GM12878 (cell line): ENCODE results near the gene CACNA1E. TPM values are rescaled to one million over a fixed set of nuclear protein-coding genes. Genes with fewer than 3 reads are reported as not detected.

Experiments
- ATAC-seq: fragments of 200-7000 bp; cut with Tn5 transposase; 3 replicates; pipeline ENCODE4 v1.9.1; 2020; ENCODE audit warnings: mild to moderate bottlenecking, moderate library complexity
- BruUV-seq: library from RNA; stranded (reverse); fragments of 400-500 nt; replicated peaks from 2 replicates; lab custom pipeline; 2021; lab: Mats Ljungman, UMichigan
- CTCF ChIA-PET: fragments of 300-600 bp; sonication (Branson Sonifier 250); formaldehyde crosslinking; extraction: SDS; loops from one replicate; lab custom pipeline; 2021; ENCODE audit warnings: inconsistent platforms; lab: Yijun Ruan, JAX
- POLR2A ChIA-PET: fragments of 350-600 bp; formaldehyde crosslinking; extraction: SDS; loops from one replicate; lab custom pipeline; 2021; ENCODE audit warnings: inconsistent platforms; lab: Charles Lee
- RAD21 ChIA-PET: fragments of 300-600 bp; sonication (Branson Sonifier 250); formaldehyde crosslinking; loops from one replicate; lab custom pipeline; 2023; ENCODE audit warnings: antibody characterized with exemption; ENCODE audit not compliant: unreplicated experiment; lab: Charles Lee
- SMC1A ChIA-PET: fragments of 300-600 bp; sonication (Branson Sonifier 250); formaldehyde crosslinking; loops from one replicate; lab custom pipeline; 2023; ENCODE audit not compliant: unreplicated experiment, uncharacterized antibody; lab: Charles Lee
- DNase-seq: peaks from one replicate; pipeline ENCODE4 v3.0.0-alpha.2; 2011; ENCODE audit warnings: low read depth, low spot score
- FAIRE-seq: peaks from 3 replicates; lab custom pipeline; 2011; peaks lifted over from hg19 to GRCh38; lab: Jason Lieb, UNC
- H2AFZ ChIP-seq: 2 replicates; pipeline ENCODE4 v1.6.0; 2011; ENCODE audit warnings: low read depth, low read length, control low read depth; ENCODE audit not compliant: control insufficient read depth
- H3K27ac ChIP-seq: 2 replicates; pipeline ENCODE4 v1.5.1; 2011; ENCODE audit warnings: control low read depth; ENCODE audit not compliant: control insufficient read depth, insufficient read depth
- H3K27me3 ChIP-seq, 2 experiments: replicated peaks in 1 of 2; 2 replicates each; pipeline versions ENCODE4 v1.6.0 to v1.6.1; 2011; ENCODE audit warnings: low read length in 1 of 2; ENCODE audit not compliant: control insufficient read depth in 2 of 2, insufficient read depth in 2 of 2
- H3K36me3 ChIP-seq, 2 experiments: 2 replicates each; pipeline ENCODE4 v1.5.1; 2011; ENCODE audit warnings: low read length in 1 of 2; ENCODE audit not compliant: control insufficient read depth in 2 of 2, insufficient read depth in 2 of 2
- H3K4me1 ChIP-seq: 2 replicates; pipeline ENCODE4 v1.6.1; 2011; ENCODE audit warnings: mild to moderate bottlenecking, low read length, moderate library complexity, mixed read lengths; ENCODE audit not compliant: control insufficient read depth, insufficient read depth
- H3K4me2 ChIP-seq: 2 replicates; pipeline ENCODE4 v1.6.0; 2011; ENCODE audit warnings: control low read depth; ENCODE audit not compliant: control insufficient read depth, insufficient read depth
- H3K4me3 ChIP-seq: fragments of 200-600 bp; sonication (generic); 2 replicates; pipeline ENCODE4 v1.5.1; 2016
- H3K79me2 ChIP-seq: 2 replicates; pipeline ENCODE4 v1.6.0; 2011; ENCODE audit warnings: low read length; ENCODE audit not compliant: control insufficient read depth, insufficient read depth
- H3K9ac ChIP-seq: 2 replicates; pipeline ENCODE4 v1.8.0; 2011; ENCODE audit warnings: low read length, control low read depth, mixed read lengths; ENCODE audit not compliant: control insufficient read depth, insufficient read depth
- H3K9me3 ChIP-seq: replicated peaks from 3 replicates; pipeline ENCODE4 v1.5.1; 2011; ENCODE audit warnings: mild to moderate bottlenecking, low read length; ENCODE audit not compliant: control insufficient read depth, insufficient read depth
- H4K20me1 ChIP-seq: 2 replicates; pipeline ENCODE4 v1.6.0; 2011; ENCODE audit not compliant: control insufficient read depth, insufficient read depth
- ATF7 ChIP-seq: fragments of 450-650 bp; IDR thresholded peaks from 2 replicates; pipeline ENCODE4 v1.6.1; 2016; ENCODE audit warnings: low read depth, mild to moderate bottlenecking
- ETV6 ChIP-seq, 2 experiments: fragments of 450-650 bp in 1 of 2; IDR thresholded peaks in 1 of 2; conservative IDR thresholded peaks in 1 of 2; 2 replicates each; pipeline ENCODE4 v1.6.1; 2014; ENCODE audit warnings: antibody characterized with exemption in 1 of 2, borderline replicate concordance in 1 of 2, low read depth in 1 of 2, mild to moderate bottlenecking in 1 of 2, moderate library complexity in 1 of 2
- FOS ChIP-seq: IDR thresholded peaks from 3 replicates; pipeline ENCODE4 v1.6.1; 2011; ENCODE audit warnings: borderline replicate concordance; ENCODE audit not compliant: insufficient read length; ENCODE audit errors: extremely low read depth
- GATAD2B ChIP-seq: fragments of 450-650 bp; conservative IDR thresholded peaks from 2 replicates; pipeline ENCODE4 v1.6.1; 2017; ENCODE audit warnings: low read depth, mild to moderate bottlenecking, moderate library complexity
- LARP7 ChIP-seq: fragments of 450-650 bp; IDR thresholded peaks from 2 replicates; pipeline ENCODE4 v1.6.1; 2017; ENCODE audit warnings: mild to moderate bottlenecking
- SMAD5 ChIP-seq: IDR thresholded peaks from 2 replicates; pipeline ENCODE4 v1.6.1; 2016; ENCODE audit warnings: antibody characterized with exemption, low read depth
- WGBS: methylation state at CpG from one replicate; pipeline ENCODE4 v1.1.6; 2016; ENCODE audit warnings: low lambda C conversion rate; ENCODE audit not compliant: insufficient replicate concordance, insufficient coverage; ENCODE audit errors: missing lambda C conversion rate; 5-methylcytosine and 5-hydroxymethylcytosine counted together
- in situ Hi-C: fragments of 300-500 bp; cut with MboI; formaldehyde crosslinking; loops from 9 replicates; pipeline ENCODE4 v1.14.3; 2018; ENCODE audit warnings: mixed read lengths
- intact Hi-C: fragments of 100-400 bp; cut with micrococcal nuclease; formaldehyde crosslinking; loops from one replicate; pipeline ENCODE4 v1.14.2; 2022; ENCODE audit not compliant: unreplicated experiment
- polyA plus RNA-seq, 11 experiments: library from polyadenylated mRNA; depleted of rRNA in 4 of 11; unstranded in 6 of 11; stranded (reverse) in 5 of 11; fragments of >200 nt; fragmentation: Nextera tagmentation in 4 of 11; fragmentation: Illumina TruSeq in 1 of 11; extraction: Ambion mirVana in 4 of 11; extraction: Trizol in 1 of 11; gene quantifications; 1 replicate in 1 of 11; 2 replicates in 10 of 11; pipeline versions ENCODE4 v1.2.1 to v1.2.3, GENCODE V29; 2011 to 2016; ENCODE audit warnings: inconsistent platforms in 2 of 11, missing spikeins in 2 of 11, low read depth in 1 of 11
- total RNA-seq, 4 experiments: library from RNA; depleted of rRNA in 3 of 4; stranded (reverse); fragments of >200 nt in 3 of 4; fragmentation: Illumina TruSeq in 1 of 4; extraction: Trizol in 1 of 4; gene quantifications; 2 replicates each; pipeline versions ENCODE4 v1.2.1 to v1.2.3, GENCODE V29; 2013 to 2021

The CACNA1E gene
- total and polyA plus RNA-seq, 10 of the 15 experiments (the other 5 are each of a cell fraction or from before 2014, with no cell fraction given), result 0.57 to 22.0 (median 8.5) TPM

- TF ChIP-seq SMAD5 (no peak), ATF7 (peak; percentile 92), GATAD2B (peak; percentile 56)
- TF ChIP-seq, all 136 proteins: peak for 16
Measured at GRCh38 chr1:181556631-181557030, 73.3 kb downstream of the CACNA1E start (continued).

- Histone ChIP-seq H3K79me2 (no peaks in the 10 kb centered on the region), H3K36me3 (no peaks in the 10 kb centered on the region), H3K27ac (no peak overlapping the region), H3K9me3 (no peaks in the 10 kb centered on the region), H3K4me3 (no peak overlapping the region), H2AFZ (no peak overlapping the region), H3K4me1 (no peaks in the 10 kb centered on the region), H3K4me2 (no peak overlapping the region), H4K20me1 (no peaks in the 10 kb centered on the region)
- ChIA-PET RAD21 (interaction anchor here (0.6 to 1.7 kb wide), 6 partner anchors 70 to 379 kb away, joined by 3 to 6 read pairs (median 3); partner anchors contain the start of gene CACNA1E), POLR2A (no interaction called here), CTCF (interaction anchor here (0.7 to 2.0 kb wide), 5 partner anchors 53 to 78 kb away, joined by 3 to 6 read pairs (median 5); no protein-coding TSS in a partner anchor)
- FAIRE-seq (no peak), DNase-seq (no peak)
- BruUV-seq, result no TSS peak
- 62% methylated on average over 4 of the region's 4 CpGs for WGBS
- TF ChIP-seq ETV6 (conservative IDR thresholded peaks at IDR 0.05 in 1 of 2, IDR thresholded peaks at IDR 0.05 in 1 of 2; ENCODE audit: borderline replicate concordance in 1 of 2, low read depth in 1 of 2) (no peak), FOS (no peak), LARP7 (no peak)
- TF ChIP-seq, all 136 proteins: peak for 0
- Histone ChIP-seq H3K27me3 (no peaks in the 10 kb centered on the region), H3K9ac (no peak overlapping the region)
- no peak for ATAC-seq
- in situ Hi-C loops (no loop called here), intact Hi-C loops (loop anchor here (1.0 kb wide), 1 partner anchor 380 kb away; no protein-coding TSS in a partner anchor)
- SMC1A ChIA-PET, result interaction anchor here (0.7 to 2.4 kb wide), 10 partner anchors 9 to 449 kb away, joined by 3 to 13 read pairs (median 3); no protein-coding TSS in a partner anchor
Measured at GRCh38 chr1:181557313-181557712, 74.0 kb downstream of the CACNA1E start.
